DOHH2 (cell line): Measurements from ENCODE around the gene DLX3.

ENCODE experiments used
- H3F3A ChIP-seq: fragments of 200-600 bp; sonication (generic), shearing (Covaris generic); 2 replicates; pipeline ENCODE4 v1.6.0; 2016; ENCODE audit warnings: antibody characterized with exemption, mild to moderate bottlenecking; ENCODE audit not compliant: control insufficient read depth, insufficient read depth
- H3K27ac ChIP-seq: fragments of 200-600 bp; sonication (generic); 2 replicates; pipeline ENCODE4 v1.5.1; 2014; ENCODE audit warnings: low read depth, mild to moderate bottlenecking, low read length, moderate library complexity
- H3K27me3 ChIP-seq: fragments of 200-600 bp; sonication (generic); 2 replicates; pipeline ENCODE4 v1.6.1; 2014; ENCODE audit warnings: mild to moderate bottlenecking, low read length, mixed read lengths; ENCODE audit not compliant: control insufficient read depth
- H3K36me3 ChIP-seq: fragments of 200-600 bp; sonication (generic); 2 replicates; pipeline ENCODE4 v1.6.1; 2014; ENCODE audit warnings: mild to moderate bottlenecking, low read length, moderate library complexity, mixed read lengths; ENCODE audit not compliant: control insufficient read depth
- H3K4me1 ChIP-seq: fragments of 200-600 bp; sonication (generic); 2 replicates; pipeline ENCODE4 v1.6.1; 2014; ENCODE audit warnings: mild to moderate bottlenecking, low read length, mixed read lengths; ENCODE audit not compliant: control insufficient read depth
- H3K4me2 ChIP-seq: fragments of 200-600 bp; sonication (generic); 2 replicates; pipeline ENCODE4 v1.6.0; 2014; ENCODE audit warnings: mild to moderate bottlenecking, low read length, moderate library complexity
- H3K4me3 ChIP-seq: fragments of 200-600 bp; sonication (generic); 2 replicates; pipeline ENCODE4 v1.5.1; 2014; ENCODE audit warnings: mild to moderate bottlenecking, low read length, mixed read lengths
- H3K79me2 ChIP-seq: fragments of 200-600 bp; sonication (generic); 2 replicates; pipeline ENCODE4 v1.6.1; 2014; ENCODE audit warnings: mild to moderate bottlenecking, low read length, mixed read lengths; ENCODE audit not compliant: control insufficient read depth
- H3K9me2 ChIP-seq: fragments of 200-600 bp; sonication (generic); replicated peaks from 2 replicates; pipeline ENCODE4 v1.6.1; 2014; ENCODE audit warnings: mild to moderate bottlenecking, low read length, mixed read lengths; ENCODE audit not compliant: control insufficient read depth
- H3K9me3 ChIP-seq: fragments of 200-600 bp; sonication (generic); 2 replicates; pipeline ENCODE4 v1.6.1; 2014; ENCODE audit warnings: antibody characterized with exemption, low read length, mixed read lengths; ENCODE audit not compliant: control insufficient read depth, insufficient read depth
- H4K20me1 ChIP-seq: fragments of 200-600 bp; sonication (generic); 2 replicates; pipeline ENCODE4 v1.6.0; 2014; ENCODE audit warnings: low read depth, mild to moderate bottlenecking, antibody characterized with exemption, low read length, moderate library complexity; ENCODE audit not compliant: control insufficient read depth, insufficient read depth
- EZH2phosphoT487 ChIP-seq: fragments of 200-600 bp; sonication (generic); IDR thresholded peaks from 2 replicates; pipeline ENCODE4 v1.6.1; 2017; ENCODE audit warnings: borderline replicate concordance, mild to moderate bottlenecking, antibody characterized with exemption, low read length, moderate library complexity, mixed read lengths
- TF ChIP-seq, protein P1 (sequence below): fragments of 200-600 bp; sonication (generic); IDR thresholded peaks from one replicate; pipeline ENCODE4 v1.5.1; 2014; ENCODE audit warnings: antibody characterized with exemption, mild to moderate bottlenecking, low read depth, low read length; ENCODE audit not compliant: poor library complexity, severe bottlenecking

DLX3 gene

DNA sequence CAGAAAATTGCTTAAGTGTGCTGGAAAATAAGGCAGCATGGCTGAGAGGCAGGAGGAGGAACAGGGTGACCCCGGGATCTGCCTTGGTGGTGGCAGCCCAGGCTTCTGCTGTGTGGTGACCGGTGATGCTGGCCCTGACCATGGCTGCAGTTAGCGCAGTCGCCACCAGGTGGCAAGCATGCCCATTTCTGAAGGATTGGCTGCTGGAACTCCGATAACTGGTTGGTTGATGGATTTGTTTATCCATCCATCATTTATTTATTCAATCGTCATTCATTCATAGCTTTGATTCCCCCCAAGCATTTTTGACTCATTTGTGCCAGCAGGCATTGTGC lies 31.8 kb upstream of the DLX3 start:
- Histone ChIP-seq H3K4me2 (peak overlapping the region; percentile 37), H3K27me3 (peaks cover 5% of the 10 kb centered on the region; the same call in 1 of the 2 replicates), H3K9me3 (peaks cover 16% of the 10 kb centered on the region; the same call in 1 of the 2 replicates), H3K4me3 (no peak overlapping the region), H3K79me2 (no peaks in the 10 kb centered on the region), H3K9me2 (no peaks in the 10 kb centered on the region), H3K4me1 (peaks cover 8% of the 10 kb centered on the region), H3K36me3 (no peaks in the 10 kb centered on the region), H3K27ac (no peak overlapping the region), H3F3A (peaks cover 22% of the 10 kb centered on the region), H4K20me1 (no peaks in the 10 kb centered on the region)
- TF ChIP-seq, protein P1, sequence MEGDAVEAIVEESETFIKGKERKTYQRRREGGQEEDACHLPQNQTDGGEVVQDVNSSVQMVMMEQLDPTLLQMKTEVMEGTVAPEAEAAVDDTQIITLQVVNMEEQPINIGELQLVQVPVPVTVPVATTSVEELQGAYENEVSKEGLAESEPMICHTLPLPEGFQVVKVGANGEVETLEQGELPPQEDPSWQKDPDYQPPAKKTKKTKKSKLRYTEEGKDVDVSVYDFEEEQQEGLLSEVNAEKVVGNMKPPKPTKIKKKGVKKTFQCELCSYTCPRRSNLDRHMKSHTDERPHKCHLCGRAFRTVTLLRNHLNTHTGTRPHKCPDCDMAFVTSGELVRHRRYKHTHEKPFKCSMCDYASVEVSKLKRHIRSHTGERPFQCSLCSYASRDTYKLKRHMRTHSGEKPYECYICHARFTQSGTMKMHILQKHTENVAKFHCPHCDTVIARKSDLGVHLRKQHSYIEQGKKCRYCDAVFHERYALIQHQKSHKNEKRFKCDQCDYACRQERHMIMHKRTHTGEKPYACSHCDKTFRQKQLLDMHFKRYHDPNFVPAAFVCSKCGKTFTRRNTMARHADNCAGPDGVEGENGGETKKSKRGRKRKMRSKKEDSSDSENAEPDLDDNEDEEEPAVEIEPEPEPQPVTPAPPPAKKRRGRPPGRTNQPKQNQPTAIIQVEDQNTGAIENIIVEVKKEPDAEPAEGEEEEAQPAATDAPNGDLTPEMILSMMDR, result peak; percentile 95
- no peak for TF ChIP-seq EZH2phosphoT487

DNA sequence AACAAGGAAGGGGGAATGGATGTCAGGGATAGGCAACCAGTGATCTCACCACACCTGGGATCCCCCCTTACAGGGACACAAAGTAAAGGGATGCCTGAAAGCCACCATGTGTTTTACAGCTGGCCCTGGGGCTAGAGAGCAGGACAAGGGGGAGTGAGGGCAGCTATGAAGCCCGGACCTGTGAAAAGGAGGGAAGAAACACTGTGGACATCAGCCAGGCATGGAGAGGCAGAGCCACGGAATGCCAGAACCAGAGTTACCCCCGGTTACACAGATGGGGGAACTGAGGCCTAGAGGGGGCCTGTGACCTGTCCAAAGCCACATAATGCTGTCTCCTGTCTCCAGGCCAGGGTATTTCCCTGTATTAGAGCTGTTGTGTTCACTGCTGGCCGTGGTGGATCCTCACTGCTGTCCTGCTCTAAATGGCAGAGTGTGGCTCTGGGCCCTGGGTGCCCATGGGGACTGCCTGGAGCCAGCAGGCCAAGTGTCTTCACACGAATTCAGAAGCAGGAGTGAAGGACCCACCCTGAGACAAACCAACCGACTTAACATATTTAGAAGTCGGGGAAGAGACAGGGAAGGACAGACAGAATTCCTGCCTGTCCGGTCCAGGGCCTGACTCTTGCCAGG lies 31.1 kb upstream of the DLX3 start:
- no peaks in the 10 kb centered on the region for H3K9me2 ChIP-seq
- peaks cover 8% of the 10 kb centered on the region for H3K4me1 ChIP-seq
- no peaks in the 10 kb centered on the region for H3K79me2 ChIP-seq
- peaks cover 8% of the 10 kb centered on the region for H3K27me3 ChIP-seq
- TF ChIP-seq, protein P1, result no peak
- TF ChIP-seq EZH2phosphoT487, result no peak
- H3K27ac ChIP-seq, result no peak overlapping the region
- peaks cover 22% of the 10 kb centered on the region for H3F3A ChIP-seq
- H3K4me3 ChIP-seq, result no peak overlapping the region
- H3K36me3 ChIP-seq, result no peaks in the 10 kb centered on the region
- no peaks in the 10 kb centered on the region for H4K20me1 ChIP-seq
- H3K4me2 ChIP-seq, result no peak overlapping the region
- peaks cover 16% of the 10 kb centered on the region; the same call in 1 of the 2 replicates for H3K9me3 ChIP-seq

DNA sequence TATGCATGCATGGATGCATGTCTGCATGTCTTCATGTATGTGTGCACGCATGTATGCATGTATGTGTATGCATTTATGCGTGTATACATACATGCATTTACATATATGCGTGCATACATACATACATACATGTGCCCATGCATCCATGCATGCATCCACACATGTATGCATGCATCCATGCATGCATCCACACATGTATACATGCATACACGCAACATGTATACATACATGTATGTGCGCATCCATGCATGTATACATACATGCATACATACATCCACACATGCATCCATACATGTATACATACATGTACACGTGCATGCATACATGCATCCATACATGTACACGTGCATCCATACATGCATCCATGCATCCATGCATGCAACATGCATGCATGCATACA lies 29.8 kb upstream of the DLX3 start:
- H3K27ac ChIP-seq, result no peak overlapping the region
- no peak overlapping the region for H3K4me2 ChIP-seq
- peaks cover 22% of the 10 kb centered on the region for H3F3A ChIP-seq
- no peaks in the 10 kb centered on the region for H3K79me2 ChIP-seq
- no peak overlapping the region for H3K4me3 ChIP-seq
- TF ChIP-seq, protein P1, result no peak
- no peak for TF ChIP-seq EZH2phosphoT487
- H3K4me1 ChIP-seq, result peaks cover 8% of the 10 kb centered on the region
- peaks cover 6% of the 10 kb centered on the region for H3K27me3 ChIP-seq
- peaks cover 16% of the 10 kb centered on the region; the same call in 1 of the 2 replicates for H3K9me3 ChIP-seq
- no peaks in the 10 kb centered on the region for H3K36me3 ChIP-seq
- no peaks in the 10 kb centered on the region for H4K20me1 ChIP-seq
- no peaks in the 10 kb centered on the region for H3K9me2 ChIP-seq

DNA sequence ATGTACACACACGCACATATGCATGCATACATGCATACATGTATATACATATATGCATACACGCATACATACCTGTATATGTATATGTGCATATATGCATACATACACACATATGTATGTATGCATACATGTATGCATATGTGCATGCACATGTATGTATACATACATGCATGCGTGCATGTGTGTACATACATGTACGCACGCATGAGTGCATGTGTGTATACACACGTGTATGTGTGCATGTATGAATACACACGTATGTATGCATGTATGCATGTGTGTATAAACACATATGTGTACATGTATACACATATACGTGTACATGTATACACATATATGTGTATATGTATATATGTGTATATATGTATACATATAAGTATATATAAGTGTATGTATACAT lies 28.5 kb upstream of the DLX3 start:
- H3K9me3 ChIP-seq, result peaks cover 16% of the 10 kb centered on the region; the same call in 1 of the 2 replicates
- no peaks in the 10 kb centered on the region for H4K20me1 ChIP-seq
- H3K4me1 ChIP-seq, result peaks cover 8% of the 10 kb centered on the region
- H3K36me3 ChIP-seq, result no peaks in the 10 kb centered on the region
- H3K79me2 ChIP-seq, result no peaks in the 10 kb centered on the region
- no peaks in the 10 kb centered on the region for H3K9me2 ChIP-seq
- H3F3A ChIP-seq, result peaks cover 22% of the 10 kb centered on the region
- H3K4me2 ChIP-seq, result no peak overlapping the region
- no peak overlapping the region for H3K4me3 ChIP-seq
- TF ChIP-seq EZH2phosphoT487, result no peak
- TF ChIP-seq, protein P1, result no peak
- peaks cover 6% of the 10 kb centered on the region for H3K27me3 ChIP-seq
- no peak overlapping the region for H3K27ac ChIP-seq
